GM10248 (cell line): ENCODE data around the gene ARL8B.
"Not testable (repeated sequence)": the region's sequence is repeated elsewhere in the genome, so short reads cannot be mapped to it uniquely, and the experiment has no call there.

Source experiments
- CTCF ChIA-PET: fragments of 300-600 bp; sonication (Branson Sonifier 250); formaldehyde crosslinking; extraction: SDS; loops from one replicate; lab custom pipeline; 2021; ENCODE audit warnings: antibody characterized with exemption; lab: Yijun Ruan, JAX
- POLR2A ChIA-PET: fragments of 350-650 bp; sonication (Branson Sonifier 250); formaldehyde crosslinking; extraction: SDS; loops from one replicate; lab custom pipeline; 2020; ENCODE audit warnings: antibody characterized with exemption; lab: Yijun Ruan, JAX
- DNase-seq: peaks from one replicate; pipeline ENCODE4 v3.0.0; 2012; ENCODE audit errors: extremely low spot score
- CTCF ChIP-seq: IDR thresholded peaks from 2 replicates; pipeline ENCODE4 v1.5.1; 2012; ENCODE audit warnings: mild to moderate bottlenecking, low read depth; ENCODE audit errors: extremely low read depth, missing control alignments, control extremely low read depth

Gene ARL8B

GRCh38 chr3:5145120-5145519 lies 23.0 kb downstream of the ARL8B start:
- CTCF ChIA-PET, result interaction anchor here (1.1 to 1.3 kb wide), 3 partner anchors 13 to 36 kb away, joined by 3 to 5 read pairs (median 4); no protein-coding TSS in a partner anchor
- POLR2A ChIA-PET, result interaction anchor here (0.8 kb wide), 1 partner anchor 13 kb away, joined by 3 read pairs; no protein-coding TSS in a partner anchor
- no peak for DNase-seq
- no peak for TF ChIP-seq CTCF

- POLR2A ChIA-PET, DNase-seq: not testable (repeated sequence)
- CTCF ChIA-PET, result interaction anchor here (1.4 to 1.6 kb wide), 2 partner anchors 10 to 35 kb away, joined by 5 to 10 read pairs; no protein-coding TSS in a partner anchor
These were observed 25.1 kb downstream of the ARL8B start for GRCh38 chr3:5147152-5147551.

DNA sequence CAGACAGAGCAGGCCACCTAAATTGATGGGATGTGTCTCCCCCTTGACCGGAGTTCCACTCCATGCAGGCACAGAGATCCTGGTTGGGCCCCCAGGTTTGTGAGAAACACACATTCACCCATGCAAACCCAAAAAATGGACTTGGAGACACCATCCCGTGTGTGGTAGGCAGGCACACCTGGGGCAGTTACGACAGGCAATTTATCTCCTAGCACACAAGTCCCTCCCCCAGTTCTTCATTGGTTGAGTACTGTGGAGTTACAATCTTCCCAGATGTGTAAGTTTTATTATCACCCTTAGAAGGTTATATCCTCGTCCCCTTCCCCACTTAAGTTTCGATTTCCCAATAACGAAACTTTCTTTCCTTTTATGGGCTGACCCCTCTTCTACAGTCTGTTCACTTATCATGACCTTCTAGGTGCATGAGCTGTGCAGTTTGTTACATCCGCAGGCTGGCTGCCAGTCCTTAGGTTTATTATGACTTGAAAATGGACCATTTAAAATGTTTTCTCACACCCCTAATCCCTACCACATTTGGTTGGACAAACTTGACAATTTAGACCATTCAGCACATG lies 27.3 kb downstream of the ARL8B start:
- ChIA-PET POLR2A (no interaction called here), CTCF (interaction anchor here (2.6 kb wide), 1 partner anchor 10 kb away, joined by 18 read pairs; no protein-coding TSS in a partner anchor)
- DNase-seq, result no peak
- no peak for TF ChIP-seq CTCF

- no peak for TF ChIP-seq CTCF
- ChIA-PET POLR2A (no interaction called here), CTCF (interaction anchor here (0.9 to 2.6 kb wide), 10 partner anchors 11 to 45 kb away, joined by 3 to 18 read pairs (median 4); no protein-coding TSS in a partner anchor)
- no peak for DNase-seq
These were observed 29.5 kb downstream of the ARL8B start for GRCh38 chr3:5151586-5151985.

GRCh38 chr3:5153074-5153473 lies 31.0 kb downstream of the ARL8B start:
- TF ChIP-seq CTCF, result no peak
- DNase-seq, result no peak
- POLR2A ChIA-PET, result no interaction called here
- CTCF ChIA-PET, result no interaction called here

GRCh38 chr3:5155241-5155640 lies 33.1 kb downstream of the ARL8B start:
- no peak for TF ChIP-seq CTCF
- no peak for DNase-seq
- CTCF ChIA-PET, result interaction anchor here (1.0 kb wide), 1 partner anchor 24 kb away, joined by 3 read pairs; no protein-coding TSS in a partner anchor
- POLR2A ChIA-PET, result no interaction called here

GRCh38 chr3:5160321-5160720 lies 38.2 kb downstream of the ARL8B start:
- TF ChIP-seq CTCF, result no peak
- no peak for DNase-seq
- POLR2A ChIA-PET, result no interaction called here
- CTCF ChIA-PET, result interaction anchor here (1.0 to 1.6 kb wide), 3 partner anchors 12 to 24 kb away, joined by 3 to 5 read pairs (median 4); no protein-coding TSS in a partner anchor
